HG02973 (cell line): Measurements from ENCODE around the gene CD6.

ENCODE experiments used
- ATAC-seq: cut with Tn5 transposase; IDR thresholded peaks from one replicate; pipeline ENCODE4 v1.9.1; 2021; ENCODE audit warnings: moderate library complexity; ENCODE audit not compliant: unreplicated experiment

The CD6 gene

DNA sequence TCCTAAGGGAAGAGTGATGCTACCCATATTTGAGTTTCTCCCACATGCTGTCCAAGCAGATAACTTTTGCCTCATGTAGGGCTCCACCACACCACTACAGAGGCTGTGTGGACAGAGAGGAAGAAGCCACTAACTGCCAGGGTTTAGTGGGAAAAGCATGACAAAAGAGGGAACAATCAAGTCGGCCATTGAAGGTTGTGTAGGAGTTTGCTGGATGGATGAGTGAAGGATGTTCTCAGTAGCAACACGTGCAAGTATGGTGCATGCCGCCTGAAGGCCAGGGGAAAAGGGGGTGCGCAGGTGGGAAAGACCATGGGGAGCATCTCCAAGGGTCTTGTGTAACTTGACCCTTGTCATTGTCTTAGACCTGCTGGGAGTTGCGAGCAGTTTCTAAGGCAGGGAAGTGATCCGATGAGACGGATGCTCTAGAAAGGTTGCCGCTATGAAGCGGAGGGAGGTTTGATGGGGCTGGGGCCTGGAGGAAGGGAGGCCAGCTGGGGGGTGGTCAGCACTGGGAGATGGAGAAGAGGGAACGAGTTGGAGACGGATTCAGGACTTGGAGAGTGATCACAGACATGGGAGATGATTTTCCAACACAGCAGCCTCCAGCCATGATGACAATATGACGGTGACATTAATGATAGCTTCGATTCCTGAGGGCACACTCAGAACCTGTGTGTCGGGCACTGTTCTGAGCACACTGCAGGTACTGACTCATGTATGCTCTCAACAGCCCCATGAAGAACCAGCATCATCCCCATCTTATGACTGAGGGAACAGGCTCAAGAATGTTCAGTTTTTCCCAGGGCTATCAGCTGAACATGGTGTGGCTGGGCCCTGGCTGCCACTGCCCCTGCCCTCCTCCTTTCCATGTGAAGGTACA lies 53.7 kb downstream of the CD6 start:
- ATAC-seq: no peak

DNA sequence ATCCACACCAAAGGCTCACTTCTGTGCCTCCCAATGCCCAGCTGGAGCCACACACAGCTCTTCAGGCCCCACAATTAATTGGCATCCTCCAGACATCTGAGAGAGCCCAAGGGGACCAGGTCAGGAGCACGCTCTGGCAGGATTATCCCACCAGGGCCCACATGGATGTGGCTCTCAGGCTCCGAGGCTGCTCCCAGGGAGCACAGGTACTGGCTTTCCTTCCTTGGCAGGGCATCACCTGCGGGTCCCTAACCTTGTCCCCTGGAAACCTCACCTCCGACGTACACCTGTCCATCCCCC lies 54.3 kb downstream of the CD6 start:
- no peak for ATAC-seq

DNA sequence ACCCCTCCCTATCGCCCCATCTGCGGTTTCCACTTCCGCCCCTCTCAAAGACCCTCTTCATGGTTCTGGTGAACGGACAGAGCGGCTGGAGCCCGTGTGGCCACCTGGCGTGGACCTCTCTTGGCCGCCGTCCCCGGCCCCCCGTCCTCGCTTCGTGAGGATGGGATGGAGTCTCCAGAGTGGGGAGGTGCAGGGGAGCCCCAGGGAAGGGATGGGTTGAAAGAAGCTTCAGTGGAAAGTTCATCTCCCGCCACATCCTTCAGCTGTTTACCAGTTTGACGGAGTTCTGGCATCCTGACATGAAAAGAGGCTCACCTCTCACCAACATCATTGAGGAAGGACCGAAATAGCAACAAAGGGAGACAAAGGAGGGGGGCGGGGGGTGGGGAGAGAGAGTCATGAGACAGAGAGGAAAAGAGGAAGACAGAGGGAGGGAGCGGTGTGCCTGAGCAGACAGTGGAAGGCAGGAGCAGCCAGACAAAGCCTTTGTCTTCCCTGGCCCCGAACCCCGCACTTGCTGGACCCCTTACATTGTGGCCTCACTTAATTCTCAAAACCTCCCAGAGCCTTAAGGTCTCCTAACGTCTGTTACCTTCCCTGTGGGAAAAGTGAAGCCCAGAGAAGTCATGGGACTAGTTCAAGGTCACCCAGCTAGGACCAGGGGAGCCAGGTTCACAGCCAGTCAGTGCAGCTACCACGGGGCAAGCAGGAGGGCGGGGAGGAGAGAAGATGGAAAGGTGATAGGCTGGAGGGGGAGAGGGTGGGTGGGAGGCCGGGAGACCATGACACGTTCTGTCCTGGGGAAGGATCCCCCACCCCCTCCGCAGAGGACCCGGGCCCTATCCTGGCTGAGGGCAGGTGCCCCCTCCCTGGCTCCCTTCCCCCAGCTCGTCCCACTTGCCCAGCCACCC lies 54.9 kb downstream of the CD6 start:
- no peak for ATAC-seq

DNA sequence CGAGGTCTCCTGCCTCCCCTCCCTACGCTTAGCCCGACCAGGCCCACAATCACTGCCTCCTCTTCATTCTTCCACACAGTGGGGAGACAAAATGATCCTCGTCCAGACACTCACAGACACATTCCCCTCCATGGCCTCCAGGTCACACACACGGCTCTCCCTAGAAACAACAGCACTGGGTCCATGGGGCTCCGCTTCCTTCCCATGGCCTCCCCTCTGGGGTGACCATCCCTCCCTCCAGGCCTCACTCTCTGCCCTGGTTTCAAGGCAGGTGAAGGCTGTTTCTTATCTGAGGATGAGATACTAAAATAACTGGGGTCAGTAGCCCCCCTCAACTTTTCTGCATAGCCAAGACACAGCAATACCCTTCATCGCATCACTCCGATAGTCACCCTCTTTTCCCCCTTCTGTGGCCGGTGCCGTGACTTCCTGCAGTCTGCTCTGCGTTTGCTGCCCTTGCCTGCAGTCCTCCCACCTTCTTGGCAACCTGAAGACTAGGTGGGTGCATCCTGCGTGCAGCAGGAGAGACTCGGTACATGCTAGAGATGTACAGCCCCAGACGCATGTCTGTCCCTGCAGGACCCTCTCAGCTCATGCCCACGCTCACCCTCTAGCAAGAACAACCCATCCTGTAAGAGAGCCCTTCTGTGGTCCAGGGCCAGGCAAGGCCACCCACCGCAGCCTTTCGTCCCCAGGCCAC lies 55.8 kb downstream of the CD6 start:
- no peak for ATAC-seq

DNA sequence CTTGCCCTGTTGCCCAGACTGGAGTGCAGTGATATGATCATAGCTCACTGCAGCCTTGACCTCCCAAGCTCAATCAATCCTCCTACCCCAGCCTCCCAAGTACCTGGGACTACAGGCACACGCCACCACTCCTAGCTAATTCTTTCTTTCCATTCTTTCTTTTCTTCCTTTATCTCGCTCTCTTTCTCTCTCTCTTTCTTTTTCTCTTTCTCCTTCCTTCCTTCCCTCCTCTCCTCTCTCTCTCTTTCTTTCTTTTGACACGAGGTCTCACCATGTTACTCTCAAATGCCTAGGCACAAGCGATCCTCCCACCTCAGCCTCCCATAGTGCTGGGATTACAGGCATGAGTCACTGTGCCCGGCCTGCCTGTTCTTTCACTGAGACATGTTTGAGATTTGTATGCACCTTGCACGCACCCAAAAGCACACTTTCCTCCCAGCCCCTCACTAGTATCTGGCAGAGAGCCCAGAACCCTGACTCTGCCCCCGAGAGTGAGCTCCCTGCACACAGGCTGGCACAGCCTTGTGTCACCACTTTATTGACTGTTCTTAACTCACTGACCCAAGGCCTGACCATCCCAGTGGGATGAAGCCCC lies 56.8 kb downstream of the CD6 start:
- no peak for ATAC-seq

DNA sequence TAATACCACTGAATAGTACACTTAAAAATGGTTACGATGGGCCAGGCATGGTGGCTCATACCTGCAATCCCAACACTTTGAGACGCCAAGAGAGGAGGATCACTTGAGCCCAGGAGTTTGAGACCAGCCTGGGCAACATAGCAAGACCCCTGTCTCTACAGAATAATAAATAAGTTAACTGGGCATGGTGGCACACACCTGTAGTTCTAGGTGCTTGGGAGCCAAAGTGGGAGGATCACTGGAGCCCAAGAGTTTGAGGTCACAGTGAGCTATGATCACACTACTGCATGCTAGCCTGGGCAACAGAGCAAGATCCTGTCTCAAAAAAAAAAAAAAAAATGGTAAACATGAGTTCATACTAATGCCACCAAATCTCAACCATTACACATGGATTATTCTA lies 61.3 kb downstream of the CD6 start:
- ATAC-seq: no peak

DNA sequence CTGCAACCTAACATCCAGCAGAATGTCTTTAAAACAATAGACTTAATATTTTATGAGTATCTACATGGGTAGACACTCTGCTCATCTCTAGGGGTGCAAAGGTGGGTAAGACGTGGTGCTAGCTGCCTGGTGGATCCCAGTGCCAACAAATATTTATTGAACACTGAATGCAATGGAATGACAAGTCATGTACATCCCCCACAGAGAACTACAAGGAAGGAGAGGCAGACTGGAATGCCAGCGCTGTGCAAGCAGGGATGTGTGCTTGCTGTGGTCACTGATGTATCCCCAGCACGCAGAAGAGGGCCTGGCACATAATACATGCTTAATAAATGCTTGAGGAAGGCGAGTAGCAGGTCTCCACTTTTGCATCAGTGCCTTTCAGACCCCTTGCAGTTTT lies 61.9 kb downstream of the CD6 start:
- ATAC-seq: no peak

DNA sequence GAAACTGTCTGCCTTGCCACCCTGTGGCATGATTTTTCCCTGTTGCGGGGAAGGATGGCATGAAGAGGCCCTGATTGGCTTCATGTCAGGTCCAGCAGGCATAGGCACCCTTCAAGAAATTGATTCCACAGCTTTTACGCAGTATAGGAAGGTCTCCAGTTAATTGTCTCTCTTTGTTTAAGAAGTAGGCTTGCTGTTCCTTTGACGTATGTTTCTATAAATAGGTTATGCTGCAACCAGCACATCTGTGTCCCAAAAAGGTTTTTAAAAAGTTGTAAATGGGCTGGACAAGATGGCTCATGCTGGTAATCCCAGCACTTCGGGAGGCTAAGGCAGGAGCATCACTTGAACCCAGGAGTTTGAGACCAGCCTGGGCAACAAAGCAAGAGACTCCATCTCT lies 62.6 kb downstream of the CD6 start:
- no peak for ATAC-seq

DNA sequence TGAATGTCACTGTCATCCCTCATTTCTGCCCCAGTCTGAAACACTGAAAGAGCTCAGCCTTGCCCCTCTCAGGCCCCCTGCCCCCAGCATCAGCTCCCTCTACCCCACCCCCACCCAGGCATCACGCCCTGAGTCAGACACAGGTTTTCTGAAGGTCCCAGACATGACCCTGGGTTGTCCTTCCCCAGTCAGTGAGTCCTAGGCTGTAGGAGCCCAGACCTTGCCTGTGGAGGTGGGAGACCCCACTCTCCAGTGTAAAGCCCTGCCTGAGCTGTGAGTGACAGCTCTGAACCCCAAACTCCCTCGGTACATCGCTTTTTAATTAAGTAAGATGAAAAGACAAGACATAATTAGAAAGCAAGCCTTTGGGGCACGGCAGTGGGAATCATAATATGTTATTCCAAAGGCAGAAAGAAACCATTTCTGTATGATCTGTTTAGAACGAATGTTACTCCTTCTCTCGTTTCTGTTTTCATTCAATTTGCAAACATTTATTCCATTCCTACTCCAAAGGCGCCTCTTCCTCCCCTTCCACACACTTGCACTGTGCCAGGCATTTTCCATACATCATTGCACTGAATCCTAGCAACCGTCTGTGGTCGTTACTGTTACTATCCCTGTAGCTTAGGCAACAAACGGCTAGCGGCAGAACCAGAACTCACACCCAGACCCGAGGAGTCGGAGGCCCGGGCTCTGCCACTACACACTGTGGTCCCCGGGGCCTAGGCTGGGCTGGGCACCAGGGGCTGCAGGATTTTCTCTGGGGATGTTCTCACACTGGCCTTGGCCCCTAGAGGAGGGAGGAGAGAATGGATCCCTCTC lies 63.4 kb downstream of the CD6 start:
- no peak for ATAC-seq

DNA sequence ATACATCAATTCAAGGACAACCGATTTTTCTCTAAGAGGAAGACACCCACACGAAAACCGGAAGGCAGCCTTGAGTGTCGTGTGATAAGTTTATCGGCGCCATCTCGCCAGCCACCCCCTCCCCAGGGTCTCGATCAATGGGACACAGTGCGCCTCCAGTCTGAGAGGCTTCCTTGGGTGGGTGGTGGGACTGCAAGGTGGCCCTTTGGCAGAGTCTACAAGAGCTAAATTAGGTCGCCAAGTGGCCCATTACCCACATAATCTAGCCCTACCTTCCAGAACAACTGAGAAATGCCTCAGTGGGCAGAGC lies 64.0 kb downstream of the CD6 start:
- no peak for ATAC-seq

DNA sequence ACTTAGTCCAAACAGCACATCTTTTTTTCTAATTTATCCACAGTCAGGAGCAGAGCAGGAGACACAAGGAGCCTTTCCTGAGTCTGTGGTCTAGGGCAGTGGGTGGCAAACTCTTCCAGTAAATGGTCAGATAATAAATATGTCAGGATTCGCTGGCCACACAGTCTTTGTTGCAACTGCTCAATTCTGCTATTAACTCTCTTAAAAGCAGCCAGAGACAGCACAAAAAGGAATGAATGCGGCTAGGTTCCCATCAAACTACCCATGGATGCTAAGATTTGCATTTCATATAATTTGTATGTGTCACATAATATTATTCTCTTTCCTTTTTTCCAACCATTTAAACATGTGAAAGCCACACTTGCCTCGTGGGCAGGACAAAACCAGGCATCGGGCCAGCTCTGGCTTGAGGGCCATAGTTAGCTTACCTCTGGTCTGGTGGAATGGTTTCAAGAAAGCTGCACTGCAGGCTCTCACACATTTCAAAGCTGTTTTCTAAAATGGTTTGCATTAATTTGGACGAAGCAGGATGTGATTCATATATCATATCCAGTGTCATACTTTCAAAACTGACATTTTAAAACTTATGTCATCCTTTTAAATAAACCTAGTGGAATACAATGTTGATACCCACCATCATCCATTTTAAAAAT lies 66.1 kb downstream of the CD6 start:
- no peak for ATAC-seq

DNA sequence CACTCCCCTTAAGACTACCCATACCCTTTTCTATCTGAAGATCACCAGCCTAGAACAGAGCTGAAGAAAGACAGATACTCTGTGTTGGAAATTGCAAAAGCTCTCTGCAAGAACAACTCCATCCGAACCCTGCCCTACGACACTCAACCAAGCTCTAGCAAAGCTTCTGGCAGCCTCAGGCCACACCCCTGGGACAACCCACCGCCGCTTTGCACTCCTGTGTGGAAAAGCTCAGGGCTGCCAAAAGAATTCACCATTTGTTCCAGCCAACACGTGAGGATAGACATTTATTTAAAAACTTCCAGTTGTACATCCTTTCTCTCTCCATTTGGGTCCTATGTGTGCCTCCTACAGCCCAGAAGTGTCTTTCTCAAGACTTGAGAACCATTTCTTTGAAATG lies 68.4 kb downstream of the CD6 start:
- ATAC-seq: no peak

DNA sequence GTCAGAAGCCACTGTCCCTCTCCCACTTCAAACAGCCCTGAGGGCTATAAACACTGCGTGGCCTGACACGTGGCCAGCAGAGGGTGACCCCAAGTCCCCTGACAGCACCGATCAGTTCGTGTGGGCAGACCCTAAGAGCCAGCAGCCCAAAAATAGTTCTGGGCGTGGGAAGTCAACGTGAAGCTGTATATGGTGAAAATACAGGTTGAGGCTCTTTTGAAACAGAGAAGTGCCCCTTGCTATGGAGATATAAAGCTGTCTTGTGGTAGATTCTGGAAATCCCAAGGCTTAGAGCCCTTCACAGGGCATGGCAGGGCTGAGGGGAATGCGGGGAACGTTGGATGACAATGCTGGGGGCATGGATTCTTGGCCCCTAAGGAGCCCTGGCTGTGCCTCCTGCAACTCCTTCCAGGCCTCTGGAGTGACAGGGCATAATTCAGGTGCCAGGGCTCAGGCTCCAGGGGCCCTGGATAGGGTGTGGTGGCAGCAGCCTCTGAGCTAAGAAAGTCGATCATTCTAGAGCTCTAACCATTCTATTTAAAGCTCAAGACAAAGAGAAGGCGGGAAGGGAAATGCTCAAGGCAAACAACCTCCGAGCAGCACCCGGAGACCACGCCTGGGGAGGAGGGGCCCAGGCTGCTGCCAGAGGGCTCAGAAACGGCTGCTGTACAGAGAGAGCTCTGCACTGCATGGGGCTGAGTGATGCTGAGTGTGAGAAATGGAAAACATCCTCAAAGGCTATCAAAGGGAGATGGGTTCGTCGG lies 70.5 kb downstream of the CD6 start:
- peak; percentile 86 for ATAC-seq

DNA sequence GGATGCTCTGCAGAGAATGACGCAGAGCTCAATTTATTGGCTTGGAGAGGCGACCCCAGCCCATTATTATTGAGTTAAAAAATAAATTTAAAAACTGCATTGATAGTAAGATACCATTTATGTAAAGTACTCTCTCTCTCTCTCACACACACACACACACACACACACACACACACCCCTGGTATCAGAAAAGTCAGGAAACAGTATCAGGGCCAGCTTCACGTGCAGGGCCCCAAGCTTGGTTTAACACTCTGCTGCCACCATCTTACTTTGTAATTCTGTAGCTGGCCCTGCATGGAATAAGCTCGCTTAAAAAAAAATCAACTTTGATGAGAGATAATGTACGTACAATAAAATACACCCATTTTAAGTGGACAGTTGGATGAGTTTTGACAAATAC lies 71.1 kb downstream of the CD6 start:
- ATAC-seq: no peak

DNA sequence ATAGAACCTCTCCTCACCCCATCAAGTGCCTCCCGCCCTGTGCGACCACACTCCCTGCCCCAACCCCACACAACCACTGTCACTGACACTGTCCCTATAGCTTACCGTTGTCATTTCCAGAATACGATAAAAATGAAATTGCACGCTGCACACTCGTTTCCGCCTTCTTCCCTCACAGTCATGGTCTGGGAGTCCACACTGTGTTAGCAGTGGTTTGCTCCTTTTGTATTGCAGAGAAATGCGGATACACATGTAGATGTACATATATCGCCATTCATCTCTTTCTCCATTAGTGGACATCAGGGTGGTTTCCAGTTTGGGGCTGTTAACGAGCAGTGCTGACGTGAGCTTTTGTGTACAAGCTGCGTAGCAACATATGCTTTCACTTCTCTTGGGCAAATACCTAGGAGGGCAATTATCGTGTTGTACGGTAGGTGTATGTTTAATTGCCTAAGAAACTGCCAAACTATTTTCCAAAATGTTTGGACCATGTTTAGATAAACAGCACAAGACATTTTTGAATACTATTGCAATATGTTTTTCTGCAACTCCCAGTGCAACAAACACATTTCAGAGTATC lies 71.6 kb downstream of the CD6 start:
- ATAC-seq: no peak

DNA sequence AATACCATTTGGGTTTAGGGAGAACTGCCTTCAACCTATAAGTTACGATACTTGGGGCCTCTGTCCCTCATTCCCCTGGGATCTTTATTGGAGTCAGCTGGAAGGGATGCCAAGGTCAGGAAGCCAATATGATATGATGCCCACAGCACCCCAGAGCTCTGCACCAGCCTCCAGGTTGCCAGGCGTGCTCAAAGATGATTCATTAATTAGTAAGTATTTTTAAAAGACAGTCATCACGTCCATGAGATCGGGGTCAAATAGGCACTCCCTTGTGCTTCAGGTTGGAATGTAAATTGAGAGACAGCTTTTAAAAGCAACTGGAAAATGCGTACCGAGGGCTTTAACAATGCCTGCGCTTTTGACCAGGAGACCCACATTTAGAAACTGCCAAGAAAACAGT lies 73.8 kb downstream of the CD6 start:
- ATAC-seq: no peak

DNA sequence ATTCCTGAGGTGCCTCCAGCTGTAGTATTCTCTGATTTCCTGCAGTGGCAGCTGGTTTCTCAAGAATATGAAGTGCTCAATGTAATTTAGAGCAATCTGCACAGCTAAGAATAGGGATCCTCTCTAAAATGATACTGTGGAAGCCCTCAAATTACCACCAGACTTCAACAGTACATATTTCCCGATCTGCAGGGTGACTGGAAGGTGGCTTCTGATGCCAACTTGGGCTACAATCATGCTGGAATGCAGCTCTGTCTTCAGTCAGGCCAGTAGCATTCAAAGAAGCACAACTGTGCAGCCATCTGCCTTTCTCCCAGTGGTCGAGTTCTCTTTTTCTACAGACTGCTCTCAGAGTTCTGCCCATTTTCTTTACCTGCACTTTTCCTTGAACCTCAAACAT lies 75.4 kb downstream of the CD6 start:
- ATAC-seq: no peak

DNA sequence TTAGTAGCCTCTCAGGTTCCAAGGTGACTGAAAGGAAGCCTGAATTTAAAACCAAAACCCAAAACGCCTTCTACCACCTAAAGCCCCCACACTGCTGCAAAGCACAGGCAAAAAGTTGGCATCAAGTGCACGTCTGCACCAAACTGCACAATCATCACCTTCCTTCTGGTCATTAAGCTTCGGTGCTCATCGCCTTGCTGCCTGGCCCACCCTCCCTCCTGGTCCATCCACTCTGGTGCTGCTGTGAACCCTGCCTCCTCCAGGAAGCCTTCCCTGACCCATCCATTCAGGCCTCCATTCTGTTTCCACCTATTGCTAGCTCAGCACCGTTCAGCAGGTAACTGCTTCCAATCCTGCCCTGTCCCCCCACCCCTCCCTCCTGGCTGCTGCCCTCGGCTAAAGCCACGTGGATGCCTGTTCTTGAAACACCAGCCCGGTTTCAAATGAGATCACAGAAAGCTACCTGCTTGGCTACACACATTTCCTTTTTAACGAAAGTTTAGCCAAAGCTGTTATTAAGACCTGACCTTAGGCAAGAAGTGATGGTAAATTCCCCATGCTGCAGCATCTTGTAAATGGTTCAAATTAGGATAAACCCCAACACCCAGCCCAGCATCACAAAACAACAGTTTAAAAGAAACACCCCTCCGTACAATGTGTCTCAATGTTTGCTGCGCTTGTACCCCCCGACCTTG lies 77.0 kb downstream of the CD6 start:
- ATAC-seq: no peak

DNA sequence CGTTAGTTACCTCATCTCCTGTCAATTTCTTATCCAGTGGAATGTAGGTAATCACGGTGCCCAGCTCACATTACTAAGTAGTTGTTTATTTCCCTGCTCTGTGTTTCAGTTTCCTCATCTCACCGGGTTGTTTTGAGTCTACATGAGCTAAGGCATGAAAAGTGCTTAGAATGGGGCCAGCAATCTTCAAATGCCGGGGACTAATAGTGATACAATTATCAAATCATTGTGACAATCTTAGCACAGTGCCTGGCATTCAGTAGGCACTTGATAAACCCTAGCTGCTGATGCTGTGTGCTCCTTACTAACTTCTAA lies 77.5 kb downstream of the CD6 start:
- ATAC-seq: no peak
